Lower leg skin (tissue), 3 donors: ENCODE results near the gene SSR1.

Source experiments
- CTCF ChIP-seq, 3 donors: fragments of 450-650 bp; IDR thresholded peaks; one replicate each; pipeline ENCODE4 v1.5.1; 2016; ENCODE audit warnings: antibody characterized with exemption in 3 of 3, mild to moderate bottlenecking in 3 of 3, moderate library complexity in 2 of 3
- POLR2A ChIP-seq, 2 donors: fragments of 450-650 bp; IDR thresholded peaks; one replicate each; pipeline ENCODE4 v1.6.1; 2016 to 2017; ENCODE audit warnings: antibody characterized with exemption in 2 of 2, mild to moderate bottlenecking in 1 of 2, moderate library complexity in 1 of 2

GRCh38 chr6:7311176-7311575, 1.8 kb downstream of the SSR1 start:
- TF ChIP-seq CTCF (IDR thresholded peaks at IDR 0.05) (no peak), POLR2A (IDR thresholded peaks at IDR 0.05) (no peak)
